GM12878 (cell line): ENCODE results near the gene ARMS2. TPM values are rescaled to one million over a fixed set of nuclear protein-coding genes. Genes with fewer than 3 reads are reported as not detected.

Experiments
- ATAC-seq: fragments of 200-7000 bp; cut with Tn5 transposase; 3 replicates; pipeline ENCODE4 v1.9.1; 2020; ENCODE audit warnings: mild to moderate bottlenecking, moderate library complexity
- BruUV-seq: library from RNA; stranded (reverse); fragments of 400-500 nt; replicated peaks from 2 replicates; lab custom pipeline; 2021; lab: Mats Ljungman, UMichigan
- CTCF ChIA-PET: fragments of 300-600 bp; sonication (Branson Sonifier 250); formaldehyde crosslinking; extraction: SDS; loops from one replicate; lab custom pipeline; 2021; ENCODE audit warnings: inconsistent platforms; lab: Yijun Ruan, JAX
- POLR2A ChIA-PET: fragments of 350-600 bp; formaldehyde crosslinking; extraction: SDS; loops from one replicate; lab custom pipeline; 2021; ENCODE audit warnings: inconsistent platforms; lab: Charles Lee
- RAD21 ChIA-PET: fragments of 300-600 bp; sonication (Branson Sonifier 250); formaldehyde crosslinking; loops from one replicate; lab custom pipeline; 2023; ENCODE audit warnings: antibody characterized with exemption; ENCODE audit not compliant: unreplicated experiment; lab: Charles Lee
- SMC1A ChIA-PET: fragments of 300-600 bp; sonication (Branson Sonifier 250); formaldehyde crosslinking; loops from one replicate; lab custom pipeline; 2023; ENCODE audit not compliant: unreplicated experiment, uncharacterized antibody; lab: Charles Lee
- DNase-seq: peaks from one replicate; pipeline ENCODE4 v3.0.0-alpha.2; 2011; ENCODE audit warnings: low read depth, low spot score
- FAIRE-seq: peaks from 3 replicates; lab custom pipeline; 2011; peaks lifted over from hg19 to GRCh38; lab: Jason Lieb, UNC
- H2AFZ ChIP-seq: 2 replicates; pipeline ENCODE4 v1.6.0; 2011; ENCODE audit warnings: low read depth, low read length, control low read depth; ENCODE audit not compliant: control insufficient read depth
- H3K27ac ChIP-seq: 2 replicates; pipeline ENCODE4 v1.5.1; 2011; ENCODE audit warnings: control low read depth; ENCODE audit not compliant: control insufficient read depth, insufficient read depth
- H3K27me3 ChIP-seq, 2 experiments: replicated peaks in 1 of 2; 2 replicates each; pipeline versions ENCODE4 v1.6.0 to v1.6.1; 2011; ENCODE audit warnings: low read length in 1 of 2; ENCODE audit not compliant: control insufficient read depth in 2 of 2, insufficient read depth in 2 of 2
- H3K36me3 ChIP-seq, 2 experiments: 2 replicates each; pipeline ENCODE4 v1.5.1; 2011; ENCODE audit warnings: low read length in 1 of 2; ENCODE audit not compliant: control insufficient read depth in 2 of 2, insufficient read depth in 2 of 2
- H3K4me1 ChIP-seq: 2 replicates; pipeline ENCODE4 v1.6.1; 2011; ENCODE audit warnings: mild to moderate bottlenecking, low read length, moderate library complexity, mixed read lengths; ENCODE audit not compliant: control insufficient read depth, insufficient read depth
- H3K4me2 ChIP-seq: 2 replicates; pipeline ENCODE4 v1.6.0; 2011; ENCODE audit warnings: control low read depth; ENCODE audit not compliant: control insufficient read depth, insufficient read depth
- H3K4me3 ChIP-seq: fragments of 200-600 bp; sonication (generic); 2 replicates; pipeline ENCODE4 v1.5.1; 2016
- H3K79me2 ChIP-seq: 2 replicates; pipeline ENCODE4 v1.6.0; 2011; ENCODE audit warnings: low read length; ENCODE audit not compliant: control insufficient read depth, insufficient read depth
- H3K9ac ChIP-seq: 2 replicates; pipeline ENCODE4 v1.8.0; 2011; ENCODE audit warnings: low read length, control low read depth, mixed read lengths; ENCODE audit not compliant: control insufficient read depth, insufficient read depth
- H3K9me3 ChIP-seq: replicated peaks from 3 replicates; pipeline ENCODE4 v1.5.1; 2011; ENCODE audit warnings: mild to moderate bottlenecking, low read length; ENCODE audit not compliant: control insufficient read depth, insufficient read depth
- H4K20me1 ChIP-seq: 2 replicates; pipeline ENCODE4 v1.6.0; 2011; ENCODE audit not compliant: control insufficient read depth, insufficient read depth
- MTA3 ChIP-seq: IDR thresholded peaks from 2 replicates; pipeline ENCODE4 v1.6.1; 2012; ENCODE audit warnings: low read length, inconsistent platforms, borderline replicate concordance
- SMC3 ChIP-seq: IDR thresholded peaks from 2 replicates; pipeline ENCODE4 v1.6.1; 2011; ENCODE audit warnings: low read length, improper control_type of control experiment, borderline replicate concordance
- WGBS: methylation state at CpG from one replicate; pipeline ENCODE4 v1.1.6; 2016; ENCODE audit warnings: low lambda C conversion rate; ENCODE audit not compliant: insufficient replicate concordance, insufficient coverage; ENCODE audit errors: missing lambda C conversion rate; 5-methylcytosine and 5-hydroxymethylcytosine counted together
- in situ Hi-C: fragments of 300-500 bp; cut with MboI; formaldehyde crosslinking; loops from 9 replicates; pipeline ENCODE4 v1.14.3; 2018; ENCODE audit warnings: mixed read lengths
- intact Hi-C: fragments of 100-400 bp; cut with micrococcal nuclease; formaldehyde crosslinking; loops from one replicate; pipeline ENCODE4 v1.14.2; 2022; ENCODE audit not compliant: unreplicated experiment
- polyA plus RNA-seq, 11 experiments: library from polyadenylated mRNA; depleted of rRNA in 4 of 11; unstranded in 6 of 11; stranded (reverse) in 5 of 11; fragments of >200 nt; fragmentation: Nextera tagmentation in 4 of 11; fragmentation: Illumina TruSeq in 1 of 11; extraction: Ambion mirVana in 4 of 11; extraction: Trizol in 1 of 11; gene quantifications; 1 replicate in 1 of 11; 2 replicates in 10 of 11; pipeline versions ENCODE4 v1.2.1 to v1.2.3, GENCODE V29; 2011 to 2016; ENCODE audit warnings: inconsistent platforms in 2 of 11, missing spikeins in 2 of 11, low read depth in 1 of 11
- total RNA-seq, 4 experiments: library from RNA; depleted of rRNA in 3 of 4; stranded (reverse); fragments of >200 nt in 3 of 4; fragmentation: Illumina TruSeq in 1 of 4; extraction: Trizol in 1 of 4; gene quantifications; 2 replicates each; pipeline versions ENCODE4 v1.2.1 to v1.2.3, GENCODE V29; 2013 to 2021
- TF ChIP-seq, protein P1 (sequence below): IDR thresholded peaks from 2 replicates; pipeline ENCODE4 v1.6.1; 2012; ENCODE audit warnings: low read depth, low read length, improper control_type of control experiment
- TF ChIP-seq, protein P2 (sequence below): fragments of 450-650 bp; IDR thresholded peaks from 2 replicates; pipeline ENCODE4 v1.6.1; 2017; ENCODE audit warnings: antibody characterized with exemption, mild to moderate bottlenecking, moderate library complexity

ARMS2 gene
- total and polyA plus RNA-seq, 10 of the 15 experiments (the other 5 are each of a cell fraction or from before 2014, with no cell fraction given), result not detected

DNA sequence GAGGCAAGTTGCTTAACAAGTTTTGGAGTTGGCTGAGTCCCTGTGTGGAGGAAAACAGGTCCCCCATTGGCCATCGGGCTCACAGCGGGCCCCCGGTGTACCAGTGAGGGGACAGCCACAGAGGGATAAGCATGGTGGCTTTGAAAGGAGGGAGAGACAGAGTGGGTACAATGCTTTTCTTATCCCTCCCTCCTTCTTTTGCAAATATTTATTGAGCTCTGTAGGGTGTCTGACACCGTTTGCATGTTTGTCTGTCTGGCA, 9.7 kb downstream of the ARMS2 start:
- Histone ChIP-seq H3K27ac (no peak overlapping the region), H3K9ac (no peak overlapping the region), H4K20me1 (no peaks in the 10 kb centered on the region), H3K9me3 (no peaks in the 10 kb centered on the region), H3K4me2 (no peak overlapping the region), H3K36me3 (no peaks in the 10 kb centered on the region), H3K79me2 (no peaks in the 10 kb centered on the region)
- 66% methylated on average over 4 of the region's 4 CpGs for WGBS
- no peak for DNase-seq
- in situ Hi-C loops, result no loop called here
- ATAC-seq, result no peak
- CTCF ChIA-PET, result no interaction called here
- TF ChIP-seq, protein P1, sequence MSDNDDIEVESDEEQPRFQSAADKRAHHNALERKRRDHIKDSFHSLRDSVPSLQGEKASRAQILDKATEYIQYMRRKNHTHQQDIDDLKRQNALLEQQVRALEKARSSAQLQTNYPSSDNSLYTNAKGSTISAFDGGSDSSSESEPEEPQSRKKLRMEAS, result no peak
- no peak for TF ChIP-seq MTA3
- TF ChIP-seq, all 136 proteins: peak for 0
- Histone ChIP-seq H3K4me1 (no peaks in the 10 kb centered on the region), H3K4me3 (no peak overlapping the region), H3K27me3 (peaks cover 3 to 11% of the 10 kb centered on the region in 2 experiments; a peak in 3 of 4 replicates), H2AFZ (no peak overlapping the region)
- no peak for FAIRE-seq
- SMC1A ChIA-PET, result no interaction called here
- BruUV-seq, result no TSS peak
- POLR2A ChIA-PET, result no interaction called here
- intact Hi-C loops, result no loop called here
- RAD21 ChIA-PET, result no interaction called here

DNA sequence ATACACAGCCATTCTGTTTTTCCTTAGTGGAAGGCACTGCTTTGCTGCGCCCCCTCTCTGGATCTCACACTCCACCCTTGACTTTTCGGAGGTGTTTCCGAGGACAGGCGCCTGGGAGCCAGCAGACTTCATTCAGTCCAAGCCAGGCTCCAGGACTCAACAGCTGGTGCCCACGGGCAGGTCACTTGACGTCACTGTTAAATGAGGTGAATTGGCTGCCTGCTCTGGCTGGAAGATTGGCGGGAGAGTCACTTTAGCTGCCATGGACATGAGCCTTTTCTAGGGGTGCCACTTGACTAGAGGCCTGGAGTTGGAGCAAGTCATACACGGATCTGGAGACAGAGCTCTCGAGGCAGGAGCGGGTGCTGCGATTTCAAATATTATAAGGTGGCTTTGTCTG, 10.1 kb downstream of the ARMS2 start:
- Histone ChIP-seq H3K27ac (no peak overlapping the region), H2AFZ (no peak overlapping the region), H3K4me3 (no peak overlapping the region), H3K27me3 (peaks cover 3 to 11% of the 10 kb centered on the region in 2 experiments; a peak in 3 of 4 replicates), H4K20me1 (no peaks in the 10 kb centered on the region), H3K79me2 (no peaks in the 10 kb centered on the region), H3K36me3 (no peaks in the 10 kb centered on the region), H3K9ac (no peak overlapping the region), H3K4me2 (no peak overlapping the region), H3K9me3 (no peaks in the 10 kb centered on the region), H3K4me1 (no peaks in the 10 kb centered on the region)
- DNase-seq, result no peak
- ATAC-seq, result no peak
- no TSS peak for BruUV-seq
- no peak for FAIRE-seq
- ChIA-PET CTCF (no interaction called here), POLR2A (no interaction called here), SMC1A (interaction anchor here (0.6 kb wide), 1 partner anchor 274 kb away, joined by 5 read pairs; no protein-coding TSS in a partner anchor), RAD21 (no interaction called here)
- in situ Hi-C loops, result no loop called here
- WGBS, result 53% methylated on average over 11 of the region's 11 CpGs
- TF ChIP-seq, protein P2, sequence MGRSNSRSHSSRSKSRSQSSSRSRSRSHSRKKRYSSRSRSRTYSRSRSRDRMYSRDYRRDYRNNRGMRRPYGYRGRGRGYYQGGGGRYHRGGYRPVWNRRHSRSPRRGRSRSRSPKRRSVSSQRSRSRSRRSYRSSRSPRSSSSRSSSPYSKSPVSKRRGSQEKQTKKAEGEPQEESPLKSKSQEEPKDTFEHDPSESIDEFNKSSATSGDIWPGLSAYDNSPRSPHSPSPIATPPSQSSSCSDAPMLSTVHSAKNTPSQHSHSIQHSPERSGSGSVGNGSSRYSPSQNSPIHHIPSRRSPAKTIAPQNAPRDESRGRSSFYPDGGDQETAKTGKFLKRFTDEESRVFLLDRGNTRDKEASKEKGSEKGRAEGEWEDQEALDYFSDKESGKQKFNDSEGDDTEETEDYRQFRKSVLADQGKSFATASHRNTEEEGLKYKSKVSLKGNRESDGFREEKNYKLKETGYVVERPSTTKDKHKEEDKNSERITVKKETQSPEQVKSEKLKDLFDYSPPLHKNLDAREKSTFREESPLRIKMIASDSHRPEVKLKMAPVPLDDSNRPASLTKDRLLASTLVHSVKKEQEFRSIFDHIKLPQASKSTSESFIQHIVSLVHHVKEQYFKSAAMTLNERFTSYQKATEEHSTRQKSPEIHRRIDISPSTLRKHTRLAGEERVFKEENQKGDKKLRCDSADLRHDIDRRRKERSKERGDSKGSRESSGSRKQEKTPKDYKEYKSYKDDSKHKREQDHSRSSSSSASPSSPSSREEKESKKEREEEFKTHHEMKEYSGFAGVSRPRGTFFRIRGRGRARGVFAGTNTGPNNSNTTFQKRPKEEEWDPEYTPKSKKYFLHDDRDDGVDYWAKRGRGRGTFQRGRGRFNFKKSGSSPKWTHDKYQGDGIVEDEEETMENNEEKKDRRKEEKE, result no peak
- no peak for TF ChIP-seq SMC3
- intact Hi-C loops, result no loop called here
